Nephron progenitor cell (in vitro differentiated cells): ENCODE results near the gene LCE2B.
"Not testable (repeated sequence)": the region's sequence is repeated elsewhere in the genome, so short reads cannot be mapped to it uniquely, and the experiment has no call there.

Experiments used
- DNase-seq: peaks from one replicate; pipeline ENCODE4 v3.0.0; 2021
- H3K27ac Mint-ChIP-seq: 2 replicates; pipeline ENCODE4 v1.8.0; 2021; ENCODE audit warnings: mild to moderate bottlenecking, moderate library complexity, mixed read lengths
- H3K27me3 Mint-ChIP-seq: 2 replicates; pipeline ENCODE4 v1.8.0; 2021; ENCODE audit warnings: mild to moderate bottlenecking, low read depth, mixed read lengths; ENCODE audit not compliant: poor library complexity
- H3K36me3 Mint-ChIP-seq: 2 replicates; pipeline ENCODE4 v1.8.0; 2021; ENCODE audit warnings: low read depth, mixed read lengths
- H3K4me1 Mint-ChIP-seq: 2 replicates; pipeline ENCODE4 v1.8.0; 2021; ENCODE audit warnings: mixed read lengths
- H3K4me3 Mint-ChIP-seq: 2 replicates; pipeline ENCODE4 v1.8.0; 2021; ENCODE audit warnings: mild to moderate bottlenecking, moderate library complexity, mixed read lengths
- H3K9me3 Mint-ChIP-seq: 2 replicates; pipeline ENCODE4 v1.8.0; 2021; ENCODE audit warnings: mild to moderate bottlenecking, moderate library complexity, mixed read lengths
- CTCF ChIP-seq: fragments of 200-600 bp; sonication (generic); IDR thresholded peaks from 2 replicates; pipeline ENCODE4 v1.5.0; 2021; ENCODE audit warnings: antibody characterized with exemption

LCE2B gene

GRCh38 chr1:152656459-152656858 lies 29.5 kb upstream of the LCE2B start:
- H3K27me3 Mint-ChIP-seq = no peaks in the 10 kb centered on the region
- H3K4me1 Mint-ChIP-seq = no peaks in the 10 kb centered on the region
- no peak overlapping the region for H3K4me3 Mint-ChIP-seq
- TF ChIP-seq CTCF = no peak
- peaks cover 80% of the 10 kb centered on the region for H3K9me3 Mint-ChIP-seq
- no peaks in the 10 kb centered on the region for H3K36me3 Mint-ChIP-seq
- no peak for DNase-seq
- H3K27ac Mint-ChIP-seq = no peak overlapping the region

GRCh38 chr1:152657677-152658076 lies 28.2 kb upstream of the LCE2B start:
- no peaks in the 10 kb centered on the region for H3K36me3 Mint-ChIP-seq
- TF ChIP-seq CTCF = no peak
- DNase-seq = no peak
- no peak overlapping the region for H3K27ac Mint-ChIP-seq
- peaks cover 82% of the 10 kb centered on the region for H3K9me3 Mint-ChIP-seq
- no peaks in the 10 kb centered on the region for H3K4me1 Mint-ChIP-seq
- H3K4me3 Mint-ChIP-seq = no peak overlapping the region
- H3K27me3 Mint-ChIP-seq = no peaks in the 10 kb centered on the region

- peaks cover 84% of the 10 kb centered on the region for H3K9me3 Mint-ChIP-seq
- no peaks in the 10 kb centered on the region for H3K36me3 Mint-ChIP-seq
- H3K27me3 Mint-ChIP-seq = no peaks in the 10 kb centered on the region
- H3K27ac Mint-ChIP-seq = no peak overlapping the region
- no peak for TF ChIP-seq CTCF
- no peaks in the 10 kb centered on the region for H3K4me1 Mint-ChIP-seq
- no peak for DNase-seq
- H3K4me3 Mint-ChIP-seq = no peak overlapping the region
Measured at GRCh38 chr1:152658649-152659048, 27.3 kb upstream of the LCE2B start.

- H3K4me3 Mint-ChIP-seq = no peak within 1 kb of the TSS
- no peaks in the 10 kb centered on the region for H3K36me3 Mint-ChIP-seq
- H3K4me1 Mint-ChIP-seq = no peaks in the 10 kb centered on the region
- H3K27me3 Mint-ChIP-seq = no peaks in the 10 kb centered on the region
- no peak for TF ChIP-seq CTCF
- peaks cover 89% of the 10 kb centered on the region for H3K9me3 Mint-ChIP-seq
- H3K27ac Mint-ChIP-seq = no peak within 1 kb of the TSS
- no peak for DNase-seq
Measured at GRCh38 chr1:152663098-152663497, 22.8 kb upstream of the LCE2B start, which contains the start of gene LCE2D. Gene LCE2D (plus strand): TSS chr1:152663380. CDS start chr1:152664106, 726 bp downstream.

GRCh38 chr1:152666171-152666570 lies 19.8 kb upstream of the LCE2B start:
- not testable (repeated sequence) for H3K36me3 Mint-ChIP-seq, H3K4me3 Mint-ChIP-seq, H3K27me3 Mint-ChIP-seq, DNase-seq, H3K4me1 Mint-ChIP-seq, H3K27ac Mint-ChIP-seq
- H3K9me3 Mint-ChIP-seq = peaks cover 91% of the 10 kb centered on the region

GRCh38 chr1:152667648-152668047 lies 18.3 kb upstream of the LCE2B start:
- H3K36me3 Mint-ChIP-seq = no peaks in the 10 kb centered on the region
- no peaks in the 10 kb centered on the region for H3K27me3 Mint-ChIP-seq
- DNase-seq = no peak
- no peak overlapping the region for H3K4me3 Mint-ChIP-seq
- no peak for TF ChIP-seq CTCF
- no peaks in the 10 kb centered on the region for H3K4me1 Mint-ChIP-seq
- H3K27ac Mint-ChIP-seq = no peak overlapping the region
- H3K9me3 Mint-ChIP-seq = peaks cover 93% of the 10 kb centered on the region
